ENCODE data around the gene OGT.

The OGT gene

DNA sequence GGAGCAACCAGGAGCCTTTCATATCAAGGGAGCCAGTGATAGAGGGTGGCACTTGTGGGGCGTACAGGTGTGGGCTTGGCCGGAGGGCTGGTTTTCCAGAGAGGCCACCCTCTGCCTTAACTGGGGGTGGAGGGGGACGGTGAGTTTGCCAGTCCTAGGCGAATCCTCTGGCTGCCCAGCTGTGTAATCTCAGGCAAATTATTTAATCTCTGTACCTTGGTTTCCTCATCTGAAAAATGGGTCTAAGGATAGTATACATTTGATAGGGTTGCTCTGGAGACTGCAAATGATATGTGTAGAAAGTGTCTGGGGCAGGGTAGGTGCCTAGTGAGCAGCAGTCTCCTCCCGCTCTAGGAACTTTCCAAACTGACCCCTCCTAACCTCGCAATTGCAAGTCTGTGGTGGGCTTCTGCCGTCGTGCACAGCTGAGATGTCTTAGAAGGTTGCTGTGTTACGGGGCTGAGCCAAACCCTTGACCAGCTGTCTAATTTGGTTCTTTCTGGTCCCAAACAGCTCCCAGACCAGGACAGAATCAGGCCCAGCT, 89.2 kb downstream of the OGT start:
- no peak overlapping the region for H3K4me3 ChIP-seq (ENCODE audit: low read depth, low read length)
- H3K27me3 ChIP-seq (ENCODE audit: control insufficient read depth, insufficient read depth, low read length), result no peaks in the 10 kb centered on the region
- peaks cover 35% of the 10 kb centered on the region for H3K9me3 ChIP-seq (ENCODE audit: control insufficient read depth, insufficient read depth, low read depth, low read length)
- H3K9ac ChIP-seq (ENCODE audit: low read length), result no peak overlapping the region
- H3K27ac ChIP-seq (ENCODE audit: low read depth, low read length), result no peak overlapping the region
- H3K36me3 ChIP-seq (ENCODE audit: control insufficient read depth, insufficient read depth, low read length), result no peaks in the 10 kb centered on the region
- peaks cover 12% of the 10 kb centered on the region; the same call in 1 of the 2 replicates for H3K4me1 ChIP-seq (ENCODE audit: control insufficient read depth, insufficient read depth, low read length)

DNA sequence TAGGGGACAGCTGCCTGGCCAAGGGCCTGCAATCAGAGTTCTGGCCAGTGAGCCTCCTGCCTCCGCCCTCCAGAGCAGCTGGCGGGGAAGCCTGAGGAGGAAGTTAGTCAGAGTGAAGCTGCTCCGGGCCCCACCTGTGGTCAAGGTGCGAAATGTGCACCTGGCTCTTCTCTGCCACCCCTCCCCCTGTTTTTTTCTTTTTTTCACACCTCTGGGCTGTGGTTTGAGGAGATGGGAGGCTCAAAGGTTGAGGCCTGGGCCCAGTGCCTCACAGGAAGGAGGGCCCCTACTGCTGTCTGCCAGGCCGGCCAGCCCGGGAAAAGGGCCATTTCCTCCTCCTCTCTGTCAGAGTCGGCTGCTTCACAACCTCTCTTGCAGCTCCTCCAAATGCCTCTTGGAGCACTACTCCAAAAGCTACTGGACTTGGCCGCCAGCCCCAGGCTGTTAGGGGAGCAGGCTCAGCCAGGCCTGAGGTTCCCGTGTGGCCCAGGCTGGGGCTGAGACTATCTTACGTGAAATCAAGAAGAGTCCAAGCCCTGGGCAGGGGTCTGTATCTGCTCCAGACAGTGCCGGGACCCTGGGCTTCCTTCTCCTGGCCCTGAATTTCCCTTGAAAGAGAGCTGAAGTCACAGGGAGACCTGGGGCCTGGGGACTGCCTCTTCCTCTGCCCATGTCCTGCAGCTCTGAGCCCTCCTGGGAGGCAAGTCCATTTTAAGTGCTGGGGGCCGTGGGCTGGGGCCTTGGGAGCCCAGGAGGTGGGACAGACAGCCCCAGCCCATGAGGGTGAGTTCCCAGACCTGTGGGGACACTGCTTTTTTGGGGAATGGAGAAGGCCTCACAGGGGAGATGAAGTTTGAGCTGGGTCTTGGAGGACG, 89.9 kb downstream of the OGT start:
- H3K36me3 ChIP-seq (ENCODE audit: control insufficient read depth, insufficient read depth, low read length), result no peaks in the 10 kb centered on the region
- H3K9me3 ChIP-seq (ENCODE audit: control insufficient read depth, insufficient read depth, low read depth, low read length), result peaks cover 35% of the 10 kb centered on the region
- no peak overlapping the region for H3K4me3 ChIP-seq (ENCODE audit: low read depth, low read length)
- H3K27me3 ChIP-seq (ENCODE audit: control insufficient read depth, insufficient read depth, low read length), result no peaks in the 10 kb centered on the region
- H3K27ac ChIP-seq (ENCODE audit: low read depth, low read length), result no peak overlapping the region
- peak overlapping the region; percentile 49 for H3K9ac ChIP-seq (ENCODE audit: low read length)
- H3K4me1 ChIP-seq (ENCODE audit: control insufficient read depth, insufficient read depth, low read length), result peaks cover 12% of the 10 kb centered on the region; the same call in 1 of the 2 replicates

DNA sequence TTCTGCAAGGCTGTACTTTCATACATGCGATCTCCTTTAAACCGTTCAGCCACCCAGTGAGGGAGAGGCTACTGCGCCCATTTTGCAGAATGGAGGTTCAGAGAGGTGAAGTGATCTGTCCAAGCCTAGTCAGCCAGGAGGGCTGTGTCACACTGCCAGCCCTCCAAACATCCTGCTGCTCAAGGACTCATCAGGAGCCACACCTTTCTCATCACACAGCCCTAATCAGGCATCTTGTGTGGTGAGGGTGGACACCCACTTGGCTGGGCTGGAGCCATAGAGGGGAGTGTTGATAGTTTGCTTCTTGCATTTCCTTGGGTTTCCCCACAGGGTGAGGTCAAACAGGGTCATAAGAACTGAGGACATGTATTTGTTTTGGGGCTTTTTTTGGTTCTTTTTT, 90.8 kb downstream of the OGT start:
- no peak overlapping the region for H3K9ac ChIP-seq (ENCODE audit: low read length)
- no peaks in the 10 kb centered on the region for H3K36me3 ChIP-seq (ENCODE audit: control insufficient read depth, insufficient read depth, low read length)
- no peak overlapping the region for H3K4me3 ChIP-seq (ENCODE audit: low read depth, low read length)
- H3K27me3 ChIP-seq (ENCODE audit: control insufficient read depth, insufficient read depth, low read length), result no peaks in the 10 kb centered on the region
- no peak overlapping the region for H3K27ac ChIP-seq (ENCODE audit: low read depth, low read length)
- peaks cover 36% of the 10 kb centered on the region for H3K9me3 ChIP-seq (ENCODE audit: control insufficient read depth, insufficient read depth, low read depth, low read length)
- H3K4me1 ChIP-seq (ENCODE audit: control insufficient read depth, insufficient read depth, low read length), result peaks cover 12% of the 10 kb centered on the region; the same call in 1 of the 2 replicates

DNA sequence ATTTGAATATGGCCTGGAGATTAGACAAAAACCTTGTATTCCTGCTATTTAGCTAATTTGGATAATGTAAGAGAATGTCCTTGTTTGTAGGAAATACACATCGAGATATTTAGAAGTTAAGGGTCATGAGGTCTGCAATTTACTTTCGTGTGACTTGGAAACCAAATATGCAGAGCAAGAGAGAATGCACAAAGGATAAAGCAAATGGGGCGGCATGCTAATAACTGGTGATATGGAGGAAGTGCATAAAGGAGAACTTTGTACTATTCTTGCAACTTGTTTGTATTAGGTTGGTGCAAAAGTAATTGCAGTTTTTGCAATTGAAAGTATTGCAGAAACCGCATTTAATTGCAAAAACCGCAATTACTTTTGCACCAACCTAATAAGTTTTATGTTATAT, 92.6 kb downstream of the OGT start:
- no peaks in the 10 kb centered on the region for H3K36me3 ChIP-seq (ENCODE audit: control insufficient read depth, insufficient read depth, low read length)
- H3K27ac ChIP-seq (ENCODE audit: low read depth, low read length), result no peak overlapping the region
- peaks cover 25% of the 10 kb centered on the region for H3K9me3 ChIP-seq (ENCODE audit: control insufficient read depth, insufficient read depth, low read depth, low read length)
- no peak overlapping the region for H3K9ac ChIP-seq (ENCODE audit: low read length)
- peaks cover 12% of the 10 kb centered on the region; the same call in 1 of the 2 replicates for H3K4me1 ChIP-seq (ENCODE audit: control insufficient read depth, insufficient read depth, low read length)
- no peak overlapping the region for H3K4me3 ChIP-seq (ENCODE audit: low read depth, low read length)
- no peaks in the 10 kb centered on the region for H3K27me3 ChIP-seq (ENCODE audit: control insufficient read depth, insufficient read depth, low read length)

Data from HUES6 (cell line).